GM18909 (cell line): ENCODE results near the gene KCNMA1.
A peak's percentile ranks its signal among the peaks of the same experiment; 100 is the strongest.

ENCODE experiments used
- ATAC-seq: cut with Tn5 transposase; IDR thresholded peaks from one replicate; pipeline ENCODE4 v1.9.1; 2021; ENCODE audit warnings: mild to moderate bottlenecking; ENCODE audit not compliant: unreplicated experiment, poor library complexity

KCNMA1 gene

GRCh38 chr10:77274046-77274795 is 363.4 kb downstream of the KCNMA1 start:
- ATAC-seq = no peak

- ATAC-seq = no peak
Observed at GRCh38 chr10:77269163-77269562, 368.4 kb downstream of the KCNMA1 start.

DNA sequence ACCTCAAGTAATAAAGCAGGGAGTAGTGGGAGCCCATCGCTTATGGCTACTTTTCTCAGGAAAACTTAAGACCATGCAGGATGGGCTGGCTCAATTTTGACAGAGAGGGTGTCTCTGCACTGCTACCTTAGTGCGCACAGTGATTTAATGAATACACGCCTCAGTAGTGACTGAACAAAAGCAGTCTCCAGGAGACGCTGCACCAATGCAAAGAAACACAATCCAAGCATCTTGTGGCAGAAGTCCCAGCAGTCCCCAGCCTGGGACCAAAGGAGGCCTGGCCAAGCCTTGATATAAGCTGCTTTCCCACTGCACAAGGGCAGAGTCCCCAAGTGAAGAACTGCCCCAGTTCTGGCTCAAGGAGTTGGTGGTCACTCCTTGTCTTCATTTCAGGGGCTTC is 368.9 kb downstream of the KCNMA1 start:
- ATAC-seq = no peak

DNA sequence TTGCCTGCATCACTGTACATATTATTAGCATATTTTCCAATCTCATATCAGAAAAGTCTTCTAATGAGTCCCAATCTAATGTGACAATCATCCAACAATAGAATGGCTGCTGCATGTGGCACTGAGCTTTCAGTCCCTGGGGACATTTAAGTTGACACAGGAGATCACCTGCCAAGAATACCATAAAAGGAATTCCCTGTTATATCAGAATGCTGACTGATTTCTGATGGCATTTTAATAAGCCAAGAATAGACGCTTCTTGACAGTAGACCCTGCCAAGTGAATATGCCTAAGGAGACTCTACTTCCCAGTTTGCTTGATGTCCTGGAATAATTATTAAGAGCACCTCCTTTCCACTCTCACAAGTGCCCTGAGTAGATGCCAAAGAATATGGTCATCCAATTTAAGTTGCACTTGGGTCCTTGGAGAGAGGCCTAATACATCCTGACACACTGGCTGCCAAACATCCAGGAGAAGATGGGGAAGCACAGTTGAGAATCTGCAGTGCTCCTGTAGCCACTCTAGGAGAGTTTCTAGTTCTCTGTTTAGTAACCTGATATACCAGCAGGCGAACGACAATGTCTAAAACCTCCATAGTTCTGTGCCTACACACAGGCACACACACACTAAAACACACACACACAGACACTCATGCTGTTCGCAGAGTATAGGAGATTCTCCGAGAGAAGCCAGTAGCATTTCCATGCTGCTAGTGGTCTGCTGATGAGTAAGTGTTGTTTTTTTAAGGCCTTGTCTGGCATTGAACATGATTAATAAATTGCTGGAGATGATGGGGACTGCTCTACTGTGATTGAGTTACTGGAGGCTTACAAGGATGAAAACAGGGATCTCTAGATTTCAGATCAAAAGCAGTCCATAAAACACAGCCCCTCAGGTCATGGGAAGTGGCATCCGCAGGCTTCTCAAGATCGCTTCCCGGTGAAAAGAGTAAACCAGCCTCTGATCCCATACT is 369.6 kb downstream of the KCNMA1 start:
- ATAC-seq = no peak

DNA sequence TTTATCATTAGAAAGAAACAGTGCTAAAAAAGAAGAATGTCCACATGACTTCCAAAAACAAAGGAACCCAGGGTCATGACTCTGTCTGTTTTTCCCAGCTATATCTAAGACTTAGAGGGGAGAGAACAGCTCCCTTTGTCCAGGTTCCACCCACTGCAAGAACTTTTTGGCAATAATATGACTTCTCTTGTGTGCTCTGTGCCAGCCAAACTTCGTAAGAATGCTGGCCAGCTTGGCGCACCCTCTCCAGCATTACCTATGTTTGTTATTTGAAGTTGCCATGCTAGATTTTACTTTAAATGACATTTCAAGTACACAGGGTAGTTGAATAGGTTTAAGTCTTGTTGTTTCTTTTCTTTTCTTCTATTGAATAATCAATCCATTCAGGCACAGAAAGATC is 371.4 kb downstream of the KCNMA1 start:
- no peak for ATAC-seq

GRCh38 chr10:77264527-77264926 is 373.1 kb downstream of the KCNMA1 start:
- no peak for ATAC-seq

GRCh38 chr10:77264107-77264506 is 373.5 kb downstream of the KCNMA1 start:
- ATAC-seq = peak; percentile 62

DNA sequence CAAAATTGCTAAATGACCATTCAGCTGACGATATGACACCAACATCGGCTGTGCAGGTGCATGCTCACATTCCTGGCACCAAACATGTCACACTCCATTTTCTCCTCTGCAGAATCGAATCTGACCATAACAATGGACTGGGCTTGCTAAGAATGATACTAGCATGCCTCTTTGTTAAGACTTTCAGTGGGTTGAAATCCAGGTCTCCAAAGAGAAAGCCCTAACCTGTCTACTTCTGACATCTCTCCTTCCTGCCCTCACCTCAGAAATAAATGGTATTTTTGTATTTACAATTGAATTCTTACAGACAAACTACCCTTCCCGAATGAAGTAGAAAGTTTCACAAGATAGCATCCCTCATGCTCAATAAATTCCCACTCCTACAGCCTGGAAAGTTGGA is 373.9 kb downstream of the KCNMA1 start:
- ATAC-seq = no peak

GRCh38 chr10:77261146-77261545 is 376.5 kb downstream of the KCNMA1 start:
- no peak for ATAC-seq

- ATAC-seq = no peak
Observed at GRCh38 chr10:77259171-77259874, 378.3 kb downstream of the KCNMA1 start.

DNA sequence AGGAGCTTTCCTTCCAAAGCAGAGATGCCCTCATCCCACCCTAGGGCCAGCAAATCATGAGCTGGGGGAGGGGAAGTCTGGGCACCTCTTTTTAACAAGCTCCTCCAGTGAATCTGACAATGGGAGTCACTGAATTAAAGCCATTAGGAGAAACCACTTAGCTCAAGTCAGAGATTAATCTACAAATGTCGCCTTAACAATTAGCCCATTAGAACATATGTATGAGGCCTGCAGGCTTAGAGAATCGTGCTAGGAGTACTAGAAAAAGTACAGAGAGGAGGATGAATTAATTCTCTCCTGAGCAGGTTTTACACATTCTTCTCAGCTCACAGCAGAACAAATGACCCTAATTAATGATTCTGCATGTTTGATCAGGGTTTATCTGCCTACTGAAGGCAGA is 381.3 kb downstream of the KCNMA1 start:
- no peak for ATAC-seq

DNA sequence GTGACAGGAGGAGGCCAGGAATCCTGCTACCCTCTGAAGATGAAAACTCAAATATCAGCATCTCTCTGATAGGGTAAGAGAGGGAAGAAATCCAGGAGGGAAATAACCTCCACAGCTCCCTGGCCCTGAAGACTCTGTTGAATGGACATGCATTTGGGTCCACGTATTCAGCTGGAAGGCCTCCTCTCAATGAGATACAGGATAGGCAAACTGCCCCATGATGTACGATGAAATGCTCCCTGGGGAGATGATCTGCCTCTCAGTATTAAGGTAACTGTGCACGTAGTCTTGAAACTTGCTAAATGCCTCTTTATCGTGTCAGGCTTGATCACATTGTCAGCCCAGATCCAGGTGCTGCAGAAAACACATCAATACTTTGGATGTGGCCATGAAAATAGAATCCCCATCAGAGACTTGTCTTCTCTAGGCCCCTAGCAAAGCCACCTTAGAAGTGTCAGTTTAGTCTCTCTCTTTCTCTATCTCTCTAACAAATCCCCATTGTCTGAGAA is 384.0 kb downstream of the KCNMA1 start:
- ATAC-seq = no peak

DNA sequence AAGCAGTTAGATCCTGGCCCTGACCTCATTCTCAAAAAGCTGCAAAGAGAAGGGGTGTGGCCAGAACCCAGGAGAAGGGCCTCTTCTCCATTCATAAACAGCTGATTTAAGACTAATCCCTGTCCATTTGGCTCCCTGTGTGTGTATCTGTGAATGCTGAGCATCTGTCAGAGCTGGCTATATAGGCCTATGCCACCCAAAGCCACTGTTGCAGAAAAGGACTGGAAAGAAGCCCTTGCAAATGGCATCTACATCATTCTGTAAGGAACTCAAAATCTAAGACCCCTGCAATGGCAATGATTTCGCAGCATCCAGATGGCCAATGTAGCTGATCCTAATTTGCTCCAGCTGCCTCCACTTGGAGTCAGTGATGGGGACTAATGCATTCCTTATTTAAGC is 384.5 kb downstream of the KCNMA1 start:
- no peak for ATAC-seq

- ATAC-seq = no peak
Observed at GRCh38 chr10:77252380-77253146, 385.0 kb downstream of the KCNMA1 start.

GRCh38 chr10:77251297-77252013 is 386.2 kb downstream of the KCNMA1 start:
- no peak for ATAC-seq

GRCh38 chr10:77249901-77250459 is 387.6 kb downstream of the KCNMA1 start:
- no peak for ATAC-seq

DNA sequence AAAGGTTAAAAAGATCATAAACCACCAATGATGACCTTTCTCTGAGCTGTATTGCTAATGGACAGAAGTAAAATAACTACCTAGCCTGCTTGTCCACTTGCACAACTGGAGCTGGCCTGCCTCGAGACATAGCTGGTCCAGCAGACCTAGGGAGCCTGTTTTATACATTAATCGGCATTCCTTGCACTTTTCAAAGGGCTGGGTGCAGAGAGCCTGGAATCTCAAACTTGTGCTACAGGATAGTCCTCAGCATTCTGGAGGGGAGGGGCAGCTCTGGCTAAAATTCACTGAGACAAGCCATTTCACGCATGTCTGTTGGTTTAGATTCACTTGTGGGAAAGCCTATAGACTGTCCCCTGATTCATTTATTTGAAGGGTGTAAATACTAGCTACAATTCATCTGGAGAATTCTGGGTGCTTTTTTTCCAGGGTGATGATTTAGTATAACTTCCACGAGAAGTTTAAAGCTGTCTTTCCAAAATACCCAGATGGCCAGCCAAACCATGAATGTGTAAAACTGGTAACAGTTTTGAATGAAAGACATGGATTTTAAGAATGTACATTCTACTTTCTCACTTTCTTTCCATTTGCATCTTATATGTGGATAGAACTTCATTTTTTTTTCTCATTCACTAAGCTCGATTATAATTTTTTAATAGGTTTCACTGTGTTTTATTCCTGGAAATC is 389.4 kb downstream of the KCNMA1 start:
- ATAC-seq = no peak
